GM20000 (cell line): Measurements from ENCODE around the gene FCER2.

Experiments
- DNase-seq: peaks from one replicate; pipeline ENCODE4 v3.0.0; 2012; ENCODE audit warnings: low spot score
- TF ChIP-seq, protein P1 (sequence below): IDR thresholded peaks from 2 replicates; pipeline ENCODE4 v1.5.1; 2012; ENCODE audit warnings: mild to moderate bottlenecking, control low read depth; ENCODE audit errors: extremely low read depth, missing control alignments

The FCER2 gene

DNA sequence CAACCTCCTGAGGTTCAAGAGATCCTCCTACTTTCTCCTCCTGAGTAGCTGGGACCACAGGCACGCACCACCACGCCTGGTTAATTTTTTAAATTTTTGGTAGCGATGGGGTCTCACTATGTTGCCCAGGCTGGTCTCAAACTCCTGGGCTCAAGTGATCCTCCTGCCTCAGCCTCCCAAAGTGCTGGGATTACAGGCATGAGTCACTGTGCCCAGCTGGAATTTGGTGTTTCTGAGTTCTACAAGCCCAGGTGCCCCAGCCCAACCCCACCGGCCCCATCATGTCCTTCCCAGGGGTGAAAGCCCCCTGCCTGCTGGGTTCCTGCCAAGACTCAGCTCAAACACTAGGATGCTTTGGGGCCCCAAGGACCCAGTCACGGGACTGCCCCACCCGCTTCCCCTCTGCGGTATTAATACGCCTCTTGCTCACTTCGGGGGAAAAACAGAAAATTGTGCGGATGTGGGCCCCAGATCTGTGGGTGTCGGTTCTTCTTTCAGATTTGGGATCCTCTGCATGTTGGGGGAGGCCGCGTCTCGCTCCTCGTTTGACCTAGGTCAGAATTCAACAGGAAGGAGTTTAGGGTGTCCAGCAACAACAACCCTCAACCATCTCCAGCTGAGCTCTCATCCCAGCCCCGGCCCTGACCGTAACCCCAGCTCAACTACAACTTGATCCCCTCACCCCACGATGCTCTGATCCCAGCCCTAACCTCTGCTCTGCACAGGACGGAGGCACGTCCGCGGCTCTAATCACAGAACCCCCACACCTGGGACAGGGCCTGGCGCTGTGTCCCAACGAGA is 3.7 kb upstream of the FCER2 start:
- TF ChIP-seq, protein P1, sequence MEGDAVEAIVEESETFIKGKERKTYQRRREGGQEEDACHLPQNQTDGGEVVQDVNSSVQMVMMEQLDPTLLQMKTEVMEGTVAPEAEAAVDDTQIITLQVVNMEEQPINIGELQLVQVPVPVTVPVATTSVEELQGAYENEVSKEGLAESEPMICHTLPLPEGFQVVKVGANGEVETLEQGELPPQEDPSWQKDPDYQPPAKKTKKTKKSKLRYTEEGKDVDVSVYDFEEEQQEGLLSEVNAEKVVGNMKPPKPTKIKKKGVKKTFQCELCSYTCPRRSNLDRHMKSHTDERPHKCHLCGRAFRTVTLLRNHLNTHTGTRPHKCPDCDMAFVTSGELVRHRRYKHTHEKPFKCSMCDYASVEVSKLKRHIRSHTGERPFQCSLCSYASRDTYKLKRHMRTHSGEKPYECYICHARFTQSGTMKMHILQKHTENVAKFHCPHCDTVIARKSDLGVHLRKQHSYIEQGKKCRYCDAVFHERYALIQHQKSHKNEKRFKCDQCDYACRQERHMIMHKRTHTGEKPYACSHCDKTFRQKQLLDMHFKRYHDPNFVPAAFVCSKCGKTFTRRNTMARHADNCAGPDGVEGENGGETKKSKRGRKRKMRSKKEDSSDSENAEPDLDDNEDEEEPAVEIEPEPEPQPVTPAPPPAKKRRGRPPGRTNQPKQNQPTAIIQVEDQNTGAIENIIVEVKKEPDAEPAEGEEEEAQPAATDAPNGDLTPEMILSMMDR = no peak
- peak; percentile 65 for DNase-seq

DNA sequence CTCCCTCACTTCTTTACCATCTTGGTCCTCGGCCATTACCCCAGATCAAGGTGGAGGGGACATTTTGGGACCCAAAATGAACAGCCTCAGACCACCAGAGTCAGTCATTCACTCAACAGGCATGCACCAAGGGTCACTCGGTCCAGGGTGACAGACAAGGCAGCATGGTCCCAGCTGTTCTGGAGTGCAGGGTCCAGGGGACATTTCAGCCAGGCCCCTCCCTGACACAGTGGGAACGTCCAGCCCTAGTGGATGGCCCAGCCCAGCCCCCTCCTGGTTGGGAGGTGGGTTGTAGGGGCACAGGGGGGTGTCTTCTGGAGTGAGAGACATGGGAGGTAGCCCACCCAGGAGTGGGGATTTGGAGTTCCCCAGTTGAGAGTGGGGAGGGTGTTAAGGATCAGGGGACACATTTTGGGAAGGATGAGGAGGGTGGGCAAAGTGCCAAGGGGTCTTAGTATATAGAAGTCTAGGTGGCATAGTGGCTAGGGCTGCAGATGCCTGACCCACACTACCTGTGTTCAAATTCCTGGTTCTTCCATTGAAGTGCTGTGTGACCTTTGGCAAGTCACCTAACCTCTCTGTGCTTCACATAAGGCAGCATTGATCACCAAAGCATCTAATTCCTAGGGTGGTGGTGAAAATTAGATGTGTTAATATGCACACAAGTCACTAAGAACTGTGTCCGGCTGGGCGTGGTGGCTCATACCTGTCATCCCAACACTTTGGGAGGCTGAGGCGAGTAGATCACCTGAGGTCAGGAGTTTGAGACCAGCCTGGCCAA is 2.5 kb upstream of the FCER2 start:
- DNase-seq = no peak
- TF ChIP-seq, protein P1 = no peak

DNA sequence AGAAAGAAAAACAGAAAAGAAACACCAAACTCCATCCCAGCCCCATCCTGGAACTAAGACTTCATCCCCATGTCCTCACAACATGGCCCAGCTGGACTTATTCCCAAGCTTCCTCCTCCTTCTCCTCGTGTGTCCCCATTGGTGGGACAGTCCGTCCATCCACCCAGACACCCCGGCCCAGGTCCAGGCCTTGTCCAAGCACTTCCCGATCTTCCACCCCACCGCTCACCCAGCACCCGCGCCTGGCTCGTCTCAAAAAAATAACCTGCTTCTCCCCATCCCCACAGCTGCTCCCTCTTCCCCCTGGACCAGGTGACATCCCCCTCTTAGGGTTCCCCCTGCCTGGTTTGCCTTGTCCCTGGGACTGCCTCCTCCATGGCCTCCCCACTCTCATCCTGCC is 1.4 kb upstream of the FCER2 start:
- TF ChIP-seq, protein P1 = no peak
- DNase-seq = no peak

DNA sequence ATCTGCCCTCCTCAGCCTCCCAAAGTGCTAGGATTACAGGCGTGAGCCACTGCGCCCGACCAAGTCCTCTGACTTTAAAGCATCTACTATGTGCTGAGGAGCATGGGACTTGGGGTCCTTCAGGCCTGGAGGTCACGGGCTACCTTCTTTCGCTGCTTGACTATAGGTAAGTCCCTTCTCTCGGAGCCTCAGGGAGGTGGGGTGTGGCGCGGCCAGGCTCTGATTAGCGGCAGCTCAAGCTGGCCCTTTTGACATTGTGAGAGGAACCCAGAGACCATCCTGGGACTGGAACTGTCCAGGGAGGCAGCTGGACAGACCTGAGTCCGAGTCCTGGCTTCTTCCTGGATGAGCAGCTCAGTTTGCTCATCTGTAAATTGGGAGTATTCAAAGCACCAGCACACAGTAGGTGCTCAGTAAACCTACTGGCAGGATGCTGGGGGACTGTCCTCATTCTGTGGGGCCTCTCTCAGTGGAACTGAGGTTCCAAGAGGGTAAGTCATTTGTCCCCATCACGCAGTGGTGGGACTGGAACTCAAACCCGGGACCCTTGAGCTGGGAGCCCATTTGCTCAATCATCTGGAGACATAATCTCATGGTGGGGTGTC is 780 bp downstream of the FCER2 start:
- DNase-seq = no peak
- TF ChIP-seq, protein P1 = no peak

DNA sequence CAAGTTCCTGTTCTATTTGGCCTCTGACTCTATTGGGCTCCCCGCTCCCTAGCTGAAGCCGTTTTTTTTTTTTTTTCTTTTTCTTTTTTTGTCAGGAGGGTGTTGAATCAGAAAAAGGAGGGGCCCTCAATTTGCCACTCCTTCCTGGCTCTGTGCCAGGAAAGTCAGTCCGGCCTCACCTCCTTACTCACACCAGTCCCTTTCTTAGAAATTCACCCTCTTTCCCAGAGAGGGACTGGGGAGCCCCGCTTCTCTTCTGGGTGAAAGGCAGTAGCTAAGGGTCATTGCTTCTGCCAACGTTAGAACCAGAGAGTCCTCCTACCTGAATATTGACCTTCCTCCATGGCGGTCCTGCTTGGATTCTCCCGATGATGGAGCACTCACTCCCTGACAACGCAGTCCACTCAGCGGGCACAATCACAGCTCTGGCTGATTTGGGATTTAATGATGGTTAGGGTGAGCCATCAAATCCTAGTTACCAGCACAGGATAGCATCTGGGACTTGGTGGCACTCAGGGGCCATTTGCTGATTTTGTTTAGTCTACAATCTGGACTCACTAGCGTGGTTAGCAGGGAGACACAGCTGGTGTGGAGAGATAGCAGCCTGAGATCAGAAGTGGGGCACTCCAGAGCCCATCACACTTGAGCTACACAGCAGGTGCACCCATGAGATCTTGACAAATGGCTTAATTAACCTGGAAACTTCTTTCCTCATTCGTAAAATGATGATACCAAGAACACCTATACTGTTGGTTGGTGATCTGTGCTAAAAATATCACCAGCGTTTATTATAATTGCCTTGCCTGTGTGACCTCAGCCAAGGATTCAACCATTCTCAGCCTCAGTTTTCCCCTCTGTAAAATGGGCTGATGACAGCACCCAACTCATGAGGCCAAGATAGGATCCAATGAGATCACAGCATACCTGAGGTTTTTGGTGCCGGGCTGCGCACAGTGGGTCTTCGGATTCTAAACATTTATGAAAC is 2.2 kb downstream of the FCER2 start:
- TF ChIP-seq, protein P1 = no peak
- peak; percentile 66 for DNase-seq

DNA sequence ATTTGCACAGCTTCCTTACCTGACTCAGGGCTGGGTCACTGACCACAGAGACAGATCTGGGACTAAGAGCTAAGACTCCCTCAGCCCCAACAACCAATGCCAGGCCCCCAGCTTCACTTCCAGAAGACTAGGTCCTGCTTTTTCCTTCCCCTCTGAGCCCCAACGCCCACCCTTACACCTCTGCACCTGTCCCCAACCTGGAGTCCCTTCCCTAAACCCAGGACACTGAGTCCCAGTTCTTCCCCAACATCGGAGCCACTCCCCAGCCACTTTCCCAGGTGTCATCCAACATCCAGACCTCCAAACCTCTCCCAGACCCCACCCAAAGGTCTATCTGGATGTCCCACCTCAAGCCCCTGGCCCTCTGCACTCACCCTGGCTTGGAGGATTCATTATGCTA is 2.9 kb downstream of the FCER2 start:
- DNase-seq = no peak
- TF ChIP-seq, protein P1 = no peak
